H9 (cell line): Measurements from ENCODE around the gene SRY. TPM values are rescaled to one million over a fixed set of nuclear protein-coding genes. Genes with fewer than 3 reads are reported as not detected.
"Not testable (repeated sequence)": the region's sequence is repeated elsewhere in the genome, so short reads cannot be mapped to it uniquely, and the experiment has no call there.

Experiments
- DNase-seq: peaks from one replicate; pipeline ENCODE4 v3.0.0-alpha.2; 2017
- H2AFZ ChIP-seq: one replicate; pipeline ENCODE4 v1.6.1; 2013; ENCODE audit warnings: mild to moderate bottlenecking, low read length, control low read depth, moderate library complexity
- H2AK5ac ChIP-seq: 2 replicates; pipeline ENCODE4 v1.6.1; 2013; ENCODE audit warnings: low read length, control low read depth, mixed read lengths; ENCODE audit not compliant: insufficient read length
- H2BK120ac ChIP-seq: one replicate; pipeline ENCODE4 v1.6.1; 2013; ENCODE audit warnings: low read depth, mild to moderate bottlenecking, low read length, control low read depth, inconsistent platforms; ENCODE audit not compliant: poor library complexity, severe bottlenecking
- H2BK12ac ChIP-seq: 2 replicates; pipeline ENCODE4 v1.6.1; 2013; ENCODE audit warnings: low read length, control low read depth, mixed read lengths, low read depth; ENCODE audit not compliant: insufficient read length
- H2BK15ac ChIP-seq: 2 replicates; pipeline ENCODE4 v1.6.1; 2013; ENCODE audit warnings: low read depth, low read length, control low read depth
- H2BK20ac ChIP-seq: one replicate; pipeline ENCODE4 v1.6.1; 2013; ENCODE audit warnings: low read depth, mild to moderate bottlenecking, low read length, control low read depth, inconsistent platforms; ENCODE audit not compliant: poor library complexity, severe bottlenecking
- H2BK5ac ChIP-seq: 2 replicates; pipeline ENCODE4 v1.6.1; 2013; ENCODE audit warnings: low read length, control low read depth, mixed read lengths; ENCODE audit not compliant: insufficient read length
- H3K14ac ChIP-seq: 2 replicates; pipeline ENCODE4 v1.6.1; 2013; ENCODE audit warnings: low read length, control low read depth; ENCODE audit not compliant: insufficient read depth
- H3K18ac ChIP-seq: 2 replicates; pipeline ENCODE4 v1.6.1; 2013; ENCODE audit warnings: low read depth, mild to moderate bottlenecking, mixed read lengths, low read length, control low read depth; ENCODE audit not compliant: insufficient read length
- H3K23ac ChIP-seq: 2 replicates; pipeline ENCODE4 v1.6.1; 2013; ENCODE audit warnings: low read length, control low read depth, mixed read lengths, low read depth; ENCODE audit not compliant: insufficient read length
- H3K23me2 ChIP-seq: 2 replicates; pipeline ENCODE4 v1.6.1; 2013; ENCODE audit warnings: low read depth, mild to moderate bottlenecking, mixed read lengths, low read length, control low read depth; ENCODE audit not compliant: insufficient read length, poor library complexity, severe bottlenecking
- H3K27ac ChIP-seq: 2 replicates; pipeline ENCODE4 v1.5.1; 2013; ENCODE audit warnings: low read length, control low read depth, mixed read lengths, low read depth; ENCODE audit not compliant: insufficient read length
- H3K27me3 ChIP-seq: 2 replicates; pipeline ENCODE4 v1.6.1; 2013; ENCODE audit warnings: low read length, control low read depth, inconsistent platforms; ENCODE audit not compliant: insufficient read depth
- H3K4ac ChIP-seq: 2 replicates; pipeline ENCODE4 v1.6.1; 2013; ENCODE audit warnings: low read depth, mild to moderate bottlenecking, control low read depth, inconsistent platforms, low read length, moderate library complexity
- H3K4me1 ChIP-seq: 2 replicates; pipeline ENCODE4 v1.6.1; 2013; ENCODE audit warnings: low read length, control low read depth, inconsistent platforms; ENCODE audit not compliant: insufficient read depth
- H3K4me2 ChIP-seq: 2 replicates; pipeline ENCODE4 v1.6.1; 2013; ENCODE audit warnings: low read length, control low read depth, mixed read lengths; ENCODE audit not compliant: insufficient read length, insufficient read depth
- H3K56ac ChIP-seq: 2 replicates; pipeline ENCODE4 v1.6.1; 2013; ENCODE audit warnings: low read depth, mild to moderate bottlenecking, mixed read lengths, low read length, control low read depth; ENCODE audit not compliant: insufficient read length
- H3K79me1 ChIP-seq: 2 replicates; pipeline ENCODE4 v1.6.1; 2013; ENCODE audit warnings: low read depth, mild to moderate bottlenecking, moderate library complexity, low read length, control low read depth, inconsistent platforms; ENCODE audit not compliant: insufficient read depth, poor library complexity, severe bottlenecking
- H3K79me2 ChIP-seq: 2 replicates; pipeline ENCODE4 v1.6.1; 2013; ENCODE audit warnings: low read length, control low read depth, inconsistent platforms; ENCODE audit not compliant: insufficient read depth
- H3K9ac ChIP-seq: 2 replicates; pipeline ENCODE4 v1.6.1; 2013; ENCODE audit warnings: low read length, control low read depth, mixed read lengths; ENCODE audit not compliant: insufficient read length; ENCODE audit errors: extremely low read depth
- H3K9me3 ChIP-seq: one replicate; pipeline ENCODE4 v1.6.1; 2013; ENCODE audit warnings: low read depth, low read length, inconsistent platforms; ENCODE audit not compliant: control insufficient read depth
- H3T11ph ChIP-seq: one replicate; pipeline ENCODE4 v1.6.1; 2013; ENCODE audit warnings: mild to moderate bottlenecking, low read length, control low read depth, inconsistent platforms
- H4K20me1 ChIP-seq: one replicate; pipeline ENCODE4 v1.6.1; 2013; ENCODE audit not compliant: control insufficient read depth, insufficient read length, insufficient read depth
- H4K5ac ChIP-seq: 2 replicates; pipeline ENCODE4 v1.6.1; 2013; ENCODE audit warnings: low read depth, mild to moderate bottlenecking, mixed read lengths, low read length, control low read depth; ENCODE audit not compliant: insufficient read length
- H4K8ac ChIP-seq: replicated peaks from 2 replicates; pipeline ENCODE4 v1.6.1; 2013; ENCODE audit warnings: low read length, control low read depth, mixed read lengths, low read depth; ENCODE audit not compliant: insufficient read length
- H4K91ac ChIP-seq: 2 replicates; pipeline ENCODE4 v1.6.1; 2013; ENCODE audit warnings: low read depth, mild to moderate bottlenecking, moderate library complexity, mixed read lengths, low read length, control low read depth; ENCODE audit not compliant: insufficient read length
- H3K27ac Mint-ChIP-seq, 3 experiments: 2 replicates in 2 of 3; 3 replicates in 1 of 3; pipeline ENCODE4 v1.8.0; 2020 to 2021; ENCODE audit warnings: mixed read lengths in 3 of 3, mild to moderate bottlenecking in 1 of 3, moderate library complexity in 1 of 3
- H3K27me3 Mint-ChIP-seq: 2 replicates; pipeline ENCODE4 v1.8.0; 2021; ENCODE audit warnings: low read depth, mild to moderate bottlenecking, moderate library complexity, mixed read lengths
- H3K36me3 Mint-ChIP-seq, 3 experiments: 2 replicates in 2 of 3; 3 replicates in 1 of 3; pipeline ENCODE4 v1.8.0; 2020 to 2021; ENCODE audit warnings: low read depth in 3 of 3, mixed read lengths in 3 of 3; ENCODE audit not compliant: insufficient read depth in 1 of 3
- H3K4me1 Mint-ChIP-seq, 2 experiments: 2 replicates each; pipeline ENCODE4 v1.8.0; 2020; ENCODE audit warnings: mixed read lengths in 2 of 2
- H3K4me3 Mint-ChIP-seq, 2 experiments: 2 replicates in 1 of 2; 3 replicates in 1 of 2; pipeline ENCODE4 v1.8.0; 2020 to 2021; ENCODE audit warnings: mild to moderate bottlenecking in 2 of 2, mixed read lengths in 2 of 2, moderate library complexity in 1 of 2
- H3K9me3 Mint-ChIP-seq, 2 experiments: 2 replicates in 1 of 2; 3 replicates in 1 of 2; pipeline ENCODE4 v1.8.0; 2020; ENCODE audit warnings: mild to moderate bottlenecking in 2 of 2, mixed read lengths in 2 of 2, moderate library complexity in 1 of 2
- CTCF ChIP-seq: fragments of 200-600 bp; sonication (generic); conservative IDR thresholded peaks from 3 replicates; pipeline ENCODE4 v1.8.0; 2021; ENCODE audit warnings: antibody characterized with exemption, mild to moderate bottlenecking
- WGBS: extraction: QIAGEN DNeasy Blood & Tissue Kit; methylation state at CpG from one replicate; pipeline ENCODE4 v1.1.7; 2013; ENCODE audit warnings: missing lambda C conversion rate, low lambda C conversion rate, mixed read lengths; ENCODE audit not compliant: insufficient read length; ENCODE audit errors: extremely low coverage; 5-methylcytosine and 5-hydroxymethylcytosine counted together
- total RNA-seq: library from RNA; stranded (reverse); gene quantifications from 2 replicates; pipeline ENCODE4 v1.2.1, GENCODE V29; 2021

Gene SRY
- total RNA-seq, 1 experiment from 2014 or later, result not detected

GRCh38 chrY:2824471-2824870, 37.0 kb upstream of the SRY start:
- Histone ChIP-seq H2BK5ac (no peak overlapping the region), H3K9me3 (no peaks in the 10 kb centered on the region), H3K79me2 (no peaks in the 10 kb centered on the region), H3K23me2 (no peaks in the 10 kb centered on the region), H2BK15ac (no peak overlapping the region), H3K27me3 (no peaks in the 10 kb centered on the region), H2BK120ac (no peak overlapping the region), H3K27ac (no peak overlapping the region), H4K8ac (no peak overlapping the region), H2AFZ (no peak overlapping the region), H3K56ac (no peak overlapping the region), H3K9ac (no peak overlapping the region), H3K4me1 (no peaks in the 10 kb centered on the region), H3K18ac (no peak overlapping the region), H4K20me1 (no peaks in the 10 kb centered on the region), H3K23ac (no peak overlapping the region), H3K4ac (no peak overlapping the region), H4K5ac (no peak overlapping the region), H3K14ac (no peak overlapping the region), H4K91ac (no peak overlapping the region), H3K4me2 (no peak overlapping the region), H3K79me1 (no peaks in the 10 kb centered on the region), H2BK20ac (no peak overlapping the region), H2AK5ac (no peak overlapping the region), H2BK12ac (no peak overlapping the region), H3T11ph (no peak overlapping the region)
- Mint-ChIP-seq H3K9me3 (no peaks in the 10 kb centered on the region), H3K4me3 (no peak overlapping the region), H3K4me1 (no peaks in the 10 kb centered on the region), H3K27me3 (no peaks in the 10 kb centered on the region), H3K36me3 (no peaks in the 10 kb centered on the region), H3K27ac (no peak overlapping the region)
- no peak for TF ChIP-seq CTCF
- WGBS, result no CpG with 5 or more reads among the region's 3 CpGs
- DNase-seq, result no peak

GRCh38 chrY:2817146-2817896, 29.8 kb upstream of the SRY start:
- H4K8ac ChIP-seq, H3K4me1 Mint-ChIP-seq, H2BK20ac ChIP-seq, H3K79me2 ChIP-seq, H2BK12ac ChIP-seq, H3K27me3 ChIP-seq, H2AK5ac ChIP-seq, H3K56ac ChIP-seq, H3K27me3 Mint-ChIP-seq, DNase-seq, H3K18ac ChIP-seq, H3K27ac Mint-ChIP-seq, H3K23ac ChIP-seq, H3K9me3 ChIP-seq, H3K79me1 ChIP-seq, H3K27ac ChIP-seq, H2BK15ac ChIP-seq, H4K20me1 ChIP-seq, H4K5ac ChIP-seq, H3K9ac ChIP-seq, H3K23me2 ChIP-seq, H2BK5ac ChIP-seq, H3K4me2 ChIP-seq, H4K91ac ChIP-seq, H3T11ph ChIP-seq, H3K4me1 ChIP-seq, H3K9me3 Mint-ChIP-seq, H3K36me3 Mint-ChIP-seq, H2AFZ ChIP-seq, H3K4ac ChIP-seq, H2BK120ac ChIP-seq, H3K14ac ChIP-seq, H3K4me3 Mint-ChIP-seq: not testable (repeated sequence)
- WGBS, result no CpG with 5 or more reads among the region's 10 CpGs
